HL-60 (cell line): ENCODE measurements around the gene HEYL.

Experiments used
- POLR2AphosphoS5 ChIP-seq: IDR thresholded peaks from 2 replicates; pipeline ENCODE4 v1.6.1; 2012; ENCODE audit warnings: low read depth
- TF ChIP-seq, protein P1 (sequence below): IDR thresholded peaks from one replicate; pipeline ENCODE4 v1.5.1; 2011; ENCODE audit warnings: low read length, control low read depth, inconsistent platforms; ENCODE audit not compliant: insufficient read depth
- TF ChIP-seq, protein P2 (sequence below): IDR thresholded peaks from 2 replicates; pipeline ENCODE4 v1.6.1; 2012; ENCODE audit warnings: low read depth; ENCODE audit not compliant: insufficient replicate concordance

DNA sequence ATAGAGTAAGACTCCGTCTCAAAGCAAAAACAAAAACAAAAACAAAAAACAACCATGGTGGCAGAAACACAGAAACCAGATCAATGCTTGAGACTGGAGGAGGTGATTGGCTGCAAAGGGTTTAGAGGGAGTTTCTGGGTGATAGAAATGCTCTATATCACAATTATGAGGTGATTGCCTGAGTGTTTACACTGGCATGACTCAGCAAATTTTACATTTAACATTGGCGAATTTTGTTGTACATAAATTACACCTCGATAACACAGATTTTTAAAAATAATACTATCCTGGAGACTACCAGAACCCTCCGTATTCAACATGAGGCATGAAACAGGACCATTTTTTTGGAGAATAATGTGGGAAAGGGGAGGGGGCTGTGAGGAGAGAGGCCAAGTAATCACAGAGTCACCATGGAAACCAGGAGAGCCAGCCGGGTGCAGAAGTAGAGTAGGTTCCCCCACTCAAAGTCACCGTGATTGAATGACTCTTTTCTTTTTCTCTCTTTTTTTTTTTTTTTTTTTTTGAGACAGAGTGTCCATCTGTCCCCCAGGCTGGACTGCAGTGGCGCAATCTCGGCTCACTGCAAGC is 24.3 kb downstream of the HEYL start:
- TF ChIP-seq, protein P1, sequence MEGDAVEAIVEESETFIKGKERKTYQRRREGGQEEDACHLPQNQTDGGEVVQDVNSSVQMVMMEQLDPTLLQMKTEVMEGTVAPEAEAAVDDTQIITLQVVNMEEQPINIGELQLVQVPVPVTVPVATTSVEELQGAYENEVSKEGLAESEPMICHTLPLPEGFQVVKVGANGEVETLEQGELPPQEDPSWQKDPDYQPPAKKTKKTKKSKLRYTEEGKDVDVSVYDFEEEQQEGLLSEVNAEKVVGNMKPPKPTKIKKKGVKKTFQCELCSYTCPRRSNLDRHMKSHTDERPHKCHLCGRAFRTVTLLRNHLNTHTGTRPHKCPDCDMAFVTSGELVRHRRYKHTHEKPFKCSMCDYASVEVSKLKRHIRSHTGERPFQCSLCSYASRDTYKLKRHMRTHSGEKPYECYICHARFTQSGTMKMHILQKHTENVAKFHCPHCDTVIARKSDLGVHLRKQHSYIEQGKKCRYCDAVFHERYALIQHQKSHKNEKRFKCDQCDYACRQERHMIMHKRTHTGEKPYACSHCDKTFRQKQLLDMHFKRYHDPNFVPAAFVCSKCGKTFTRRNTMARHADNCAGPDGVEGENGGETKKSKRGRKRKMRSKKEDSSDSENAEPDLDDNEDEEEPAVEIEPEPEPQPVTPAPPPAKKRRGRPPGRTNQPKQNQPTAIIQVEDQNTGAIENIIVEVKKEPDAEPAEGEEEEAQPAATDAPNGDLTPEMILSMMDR = no peak
- TF ChIP-seq POLR2AphosphoS5 = no peak
- TF ChIP-seq, protein P2, sequence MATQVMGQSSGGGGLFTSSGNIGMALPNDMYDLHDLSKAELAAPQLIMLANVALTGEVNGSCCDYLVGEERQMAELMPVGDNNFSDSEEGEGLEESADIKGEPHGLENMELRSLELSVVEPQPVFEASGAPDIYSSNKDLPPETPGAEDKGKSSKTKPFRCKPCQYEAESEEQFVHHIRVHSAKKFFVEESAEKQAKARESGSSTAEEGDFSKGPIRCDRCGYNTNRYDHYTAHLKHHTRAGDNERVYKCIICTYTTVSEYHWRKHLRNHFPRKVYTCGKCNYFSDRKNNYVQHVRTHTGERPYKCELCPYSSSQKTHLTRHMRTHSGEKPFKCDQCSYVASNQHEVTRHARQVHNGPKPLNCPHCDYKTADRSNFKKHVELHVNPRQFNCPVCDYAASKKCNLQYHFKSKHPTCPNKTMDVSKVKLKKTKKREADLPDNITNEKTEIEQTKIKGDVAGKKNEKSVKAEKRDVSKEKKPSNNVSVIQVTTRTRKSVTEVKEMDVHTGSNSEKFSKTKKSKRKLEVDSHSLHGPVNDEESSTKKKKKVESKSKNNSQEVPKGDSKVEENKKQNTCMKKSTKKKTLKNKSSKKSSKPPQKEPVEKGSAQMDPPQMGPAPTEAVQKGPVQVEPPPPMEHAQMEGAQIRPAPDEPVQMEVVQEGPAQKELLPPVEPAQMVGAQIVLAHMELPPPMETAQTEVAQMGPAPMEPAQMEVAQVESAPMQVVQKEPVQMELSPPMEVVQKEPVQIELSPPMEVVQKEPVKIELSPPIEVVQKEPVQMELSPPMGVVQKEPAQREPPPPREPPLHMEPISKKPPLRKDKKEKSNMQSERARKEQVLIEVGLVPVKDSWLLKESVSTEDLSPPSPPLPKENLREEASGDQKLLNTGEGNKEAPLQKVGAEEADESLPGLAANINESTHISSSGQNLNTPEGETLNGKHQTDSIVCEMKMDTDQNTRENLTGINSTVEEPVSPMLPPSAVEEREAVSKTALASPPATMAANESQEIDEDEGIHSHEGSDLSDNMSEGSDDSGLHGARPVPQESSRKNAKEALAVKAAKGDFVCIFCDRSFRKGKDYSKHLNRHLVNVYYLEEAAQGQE = no peak
